Cortex of kidney (tissue), 1 donor: ENCODE results near the gene MRPL41.
"Not testable (repeated sequence)": the region's sequence is repeated elsewhere in the genome, so short reads cannot be mapped to it uniquely, and the experiment has no call there.

ENCODE experiments used
- DNase-seq: peaks from one replicate; lab custom pipeline; 2025; lab: John Stamatoyannopoulos, UW

Gene MRPL41

GRCh38 chr9:137583957-137584356, 32.3 kb downstream of the MRPL41 start:
- no peak for DNase-seq

- no peak for DNase-seq
Measured at GRCh38 chr9:137586854-137587253, 35.2 kb downstream of the MRPL41 start.

DNA sequence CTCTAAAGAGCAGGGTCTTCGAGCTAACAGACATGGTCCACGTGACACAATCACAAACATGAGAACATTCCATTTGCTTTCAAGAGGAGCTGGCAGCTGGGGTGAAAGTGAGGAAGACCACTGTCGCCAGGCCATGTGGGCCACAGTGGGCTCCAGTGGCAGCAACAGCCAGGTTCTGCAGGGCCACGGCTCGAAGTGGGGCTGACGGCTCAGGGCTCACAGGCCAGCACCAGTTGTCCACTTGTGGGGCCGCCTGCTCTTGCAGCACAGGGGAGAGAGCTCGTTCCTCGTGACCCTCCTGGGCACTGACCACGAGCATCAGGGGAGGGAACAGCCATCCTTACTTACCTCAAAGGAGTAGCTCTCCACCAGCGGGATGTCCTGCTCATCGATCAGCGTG, 36.6 kb downstream of the MRPL41 start:
- no peak for DNase-seq

DNA sequence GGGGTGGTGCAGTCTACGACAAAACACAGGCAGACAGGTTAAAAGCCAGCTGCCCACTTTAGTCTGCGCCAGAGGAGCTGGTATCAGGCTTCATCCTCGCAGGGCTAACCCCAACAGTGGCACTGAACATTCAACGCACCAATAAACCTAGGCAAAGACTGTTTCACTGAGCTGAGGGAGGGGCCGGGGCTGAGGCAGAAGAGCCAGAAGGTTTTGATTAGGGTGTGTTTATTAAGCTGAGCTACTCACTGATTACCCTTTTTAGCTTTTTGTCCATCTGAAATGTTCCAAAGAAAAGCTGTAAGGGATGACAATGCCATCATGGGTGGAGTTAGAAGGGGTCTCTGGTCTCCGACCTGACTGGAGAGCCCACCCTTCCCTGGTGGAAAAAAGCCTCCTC, 37.2 kb downstream of the MRPL41 start:
- DNase-seq: no peak

GRCh38 chr9:137589441-137590122, 37.9 kb downstream of the MRPL41 start:
- no peak for DNase-seq

DNA sequence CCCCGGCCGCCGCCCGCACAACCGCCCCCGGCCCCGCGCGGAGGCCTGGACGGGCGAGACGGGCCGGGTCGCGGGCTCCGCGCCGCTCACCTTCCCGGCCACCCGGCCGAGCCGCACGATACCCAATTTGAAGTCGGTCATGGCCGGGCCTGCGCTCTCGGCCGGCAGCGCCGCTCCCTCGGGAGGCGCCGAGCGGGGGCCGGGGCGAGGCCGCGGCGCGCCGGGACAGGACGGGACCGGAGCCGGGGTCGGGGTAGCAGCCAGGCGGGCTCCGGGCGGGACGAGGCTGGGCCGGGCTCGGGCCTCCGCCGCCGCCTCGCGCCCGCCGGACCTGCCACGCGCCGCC, 38.4 kb downstream of the MRPL41 start:
- DNase-seq: no peak

DNA sequence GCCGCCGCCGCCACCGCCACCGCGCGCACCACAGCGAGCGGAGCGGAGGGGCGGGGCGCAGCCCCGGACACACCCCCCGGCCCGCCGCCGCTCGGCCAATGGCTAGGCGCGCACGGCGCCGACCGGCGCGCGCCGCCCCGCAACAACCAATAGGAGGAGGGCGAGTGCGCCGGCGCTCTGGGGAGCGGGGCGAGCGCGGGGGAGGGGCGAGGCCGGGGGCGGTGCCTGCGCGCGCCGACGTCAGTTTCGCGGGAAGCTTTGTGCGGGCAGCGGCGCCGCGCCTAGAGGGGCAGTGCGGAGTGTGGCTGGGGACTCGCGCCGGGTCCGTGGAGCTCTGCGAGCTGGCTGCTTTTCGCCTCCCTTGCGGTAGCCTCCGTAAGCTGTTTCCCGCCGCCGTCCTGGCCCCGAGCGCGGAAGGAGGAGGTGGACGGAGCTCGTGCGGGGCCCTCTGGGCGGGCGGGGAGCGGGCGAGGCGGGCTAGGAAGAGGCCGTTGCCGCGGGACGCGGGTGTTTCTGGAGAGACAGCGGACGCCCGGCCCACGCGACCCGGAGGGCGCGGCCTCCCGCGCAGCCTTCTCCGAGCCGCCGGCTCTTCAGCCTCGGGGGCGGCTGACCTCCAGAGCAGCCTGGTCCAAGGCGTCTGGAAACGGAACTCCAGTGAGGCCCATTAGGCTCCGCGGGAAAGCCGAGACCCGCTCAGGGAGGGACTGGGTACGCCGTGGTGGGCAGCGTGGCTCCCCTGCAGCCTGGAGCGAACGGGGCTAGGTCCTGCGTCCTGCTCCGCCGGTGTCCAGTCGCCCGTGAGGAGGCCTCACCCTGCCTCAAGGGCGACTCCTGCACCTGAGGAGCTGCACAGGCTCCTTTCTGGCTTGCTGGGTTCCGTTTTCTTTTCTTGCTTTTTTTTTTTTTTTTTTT, 39.0 kb downstream of the MRPL41 start, which contains the start of gene ZMYND19:
TSS of gene ZMYND19 (minus strand) at position 44 of the 915 bp plus-strand sequence. CDS start 249 bp downstream, outside the sequence.
- no peak for DNase-seq

- DNase-seq: no peak
Measured at GRCh38 chr9:137592767-137593166, 41.1 kb downstream of the MRPL41 start.

DNA sequence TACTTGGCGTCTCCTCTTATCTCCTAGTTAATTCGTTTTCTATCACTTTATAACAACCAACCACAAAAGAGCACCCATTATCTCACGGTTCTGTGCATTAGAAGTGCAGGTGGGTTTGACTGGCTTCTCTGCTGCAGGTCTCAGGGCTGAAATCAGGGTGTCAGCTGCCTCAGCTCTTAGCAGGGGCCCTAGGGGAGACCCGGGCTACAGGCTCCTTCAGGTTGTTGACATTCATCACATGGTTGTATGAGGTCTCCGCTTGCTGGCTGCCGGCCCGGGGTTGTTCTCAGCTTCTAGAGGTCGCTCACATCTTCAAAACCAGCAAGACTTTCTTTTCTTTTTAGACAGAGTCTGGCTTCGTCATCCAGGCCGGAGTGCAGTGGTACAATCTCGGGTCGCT, 41.5 kb downstream of the MRPL41 start:
- DNase-seq: no peak

- not testable (repeated sequence) for DNase-seq
Measured at GRCh38 chr9:137596577-137596976, 44.9 kb downstream of the MRPL41 start.

DNA sequence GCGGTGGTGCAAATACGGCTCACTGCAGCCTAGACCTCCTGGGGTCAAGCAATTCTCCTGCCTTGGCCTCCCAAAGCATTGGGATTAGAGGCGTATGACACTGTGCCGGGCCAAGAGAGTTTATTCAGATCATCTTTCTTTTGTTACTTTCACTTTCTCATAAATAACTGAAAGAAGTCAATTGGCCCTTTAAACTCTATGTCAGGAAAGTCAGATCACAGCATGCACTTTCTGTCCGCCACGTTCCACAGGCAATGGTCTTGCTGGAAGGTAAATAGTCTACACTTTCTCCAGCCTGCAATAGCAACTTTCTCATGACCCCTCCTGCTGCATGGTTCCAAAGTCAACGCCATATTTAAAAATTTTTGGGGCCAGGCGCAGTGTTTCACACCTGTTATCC, 47.3 kb downstream of the MRPL41 start:
- no peak for DNase-seq
